ENCODE results near the gene TM2D1.

GRCh38 chr1:61636376-61636775 lies 88.6 kb downstream of the TM2D1 start:
- TF ChIP-seq, protein P1, sequence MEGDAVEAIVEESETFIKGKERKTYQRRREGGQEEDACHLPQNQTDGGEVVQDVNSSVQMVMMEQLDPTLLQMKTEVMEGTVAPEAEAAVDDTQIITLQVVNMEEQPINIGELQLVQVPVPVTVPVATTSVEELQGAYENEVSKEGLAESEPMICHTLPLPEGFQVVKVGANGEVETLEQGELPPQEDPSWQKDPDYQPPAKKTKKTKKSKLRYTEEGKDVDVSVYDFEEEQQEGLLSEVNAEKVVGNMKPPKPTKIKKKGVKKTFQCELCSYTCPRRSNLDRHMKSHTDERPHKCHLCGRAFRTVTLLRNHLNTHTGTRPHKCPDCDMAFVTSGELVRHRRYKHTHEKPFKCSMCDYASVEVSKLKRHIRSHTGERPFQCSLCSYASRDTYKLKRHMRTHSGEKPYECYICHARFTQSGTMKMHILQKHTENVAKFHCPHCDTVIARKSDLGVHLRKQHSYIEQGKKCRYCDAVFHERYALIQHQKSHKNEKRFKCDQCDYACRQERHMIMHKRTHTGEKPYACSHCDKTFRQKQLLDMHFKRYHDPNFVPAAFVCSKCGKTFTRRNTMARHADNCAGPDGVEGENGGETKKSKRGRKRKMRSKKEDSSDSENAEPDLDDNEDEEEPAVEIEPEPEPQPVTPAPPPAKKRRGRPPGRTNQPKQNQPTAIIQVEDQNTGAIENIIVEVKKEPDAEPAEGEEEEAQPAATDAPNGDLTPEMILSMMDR (IDR thresholded peaks at IDR 0.05) = no peak
- TF ChIP-seq POLR2A (IDR thresholded peaks at IDR 0.05) (no peak), EP300 (IDR thresholded peaks at IDR 0.05) (no peak)
